Upper lobe of left lung (tissue), 4 donors: ENCODE measurements around the gene CDK11B.
"Not testable (repeated sequence)": the region's sequence is repeated elsewhere in the genome, so short reads cannot be mapped to it uniquely, and the experiment has no call there.

Experiments
- POLR2A ChIP-seq, 4 donors: fragments of 450-650 bp; IDR thresholded peaks; one replicate each; pipeline ENCODE4 v1.5.1; 2016 to 2017; ENCODE audit warnings: antibody characterized with exemption in 4 of 4, mild to moderate bottlenecking in 2 of 4
- TF ChIP-seq, protein P1 (sequence below), 6 experiments: fragments of 450-650 bp in 4 of 6; fragments of 200-600 bp in 2 of 6; sonication (generic) in 2 of 6; IDR thresholded peaks; one replicate each; pipeline ENCODE4 v1.5.1; 2016 to 2019; ENCODE audit warnings: antibody characterized with exemption in 6 of 6

DNA sequence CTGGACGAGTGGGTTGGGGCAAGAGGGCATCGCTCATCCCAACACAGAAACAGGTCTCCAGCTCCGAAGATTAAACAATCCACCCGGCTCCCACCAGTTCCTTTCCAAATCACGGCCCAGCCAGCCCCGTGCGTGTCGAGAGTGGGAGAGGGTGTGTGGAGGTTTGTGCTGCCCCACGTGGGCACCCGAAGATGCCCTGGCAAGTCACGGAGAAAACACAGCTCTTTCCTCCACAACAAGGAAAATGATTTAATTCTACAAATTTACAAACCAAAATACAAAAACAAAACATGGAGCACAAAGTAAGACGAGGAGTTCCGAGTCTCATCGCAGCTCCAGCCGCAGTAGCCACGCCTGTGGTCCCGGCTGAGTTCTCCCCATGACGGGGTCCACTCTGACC is 43.7 kb upstream of the CDK11B start:
- not testable (repeated sequence) for TF ChIP-seq POLR2A (IDR thresholded peaks at IDR 0.05)
- TF ChIP-seq, protein P1, sequence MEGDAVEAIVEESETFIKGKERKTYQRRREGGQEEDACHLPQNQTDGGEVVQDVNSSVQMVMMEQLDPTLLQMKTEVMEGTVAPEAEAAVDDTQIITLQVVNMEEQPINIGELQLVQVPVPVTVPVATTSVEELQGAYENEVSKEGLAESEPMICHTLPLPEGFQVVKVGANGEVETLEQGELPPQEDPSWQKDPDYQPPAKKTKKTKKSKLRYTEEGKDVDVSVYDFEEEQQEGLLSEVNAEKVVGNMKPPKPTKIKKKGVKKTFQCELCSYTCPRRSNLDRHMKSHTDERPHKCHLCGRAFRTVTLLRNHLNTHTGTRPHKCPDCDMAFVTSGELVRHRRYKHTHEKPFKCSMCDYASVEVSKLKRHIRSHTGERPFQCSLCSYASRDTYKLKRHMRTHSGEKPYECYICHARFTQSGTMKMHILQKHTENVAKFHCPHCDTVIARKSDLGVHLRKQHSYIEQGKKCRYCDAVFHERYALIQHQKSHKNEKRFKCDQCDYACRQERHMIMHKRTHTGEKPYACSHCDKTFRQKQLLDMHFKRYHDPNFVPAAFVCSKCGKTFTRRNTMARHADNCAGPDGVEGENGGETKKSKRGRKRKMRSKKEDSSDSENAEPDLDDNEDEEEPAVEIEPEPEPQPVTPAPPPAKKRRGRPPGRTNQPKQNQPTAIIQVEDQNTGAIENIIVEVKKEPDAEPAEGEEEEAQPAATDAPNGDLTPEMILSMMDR (IDR thresholded peaks at IDR 0.05) = not testable (repeated sequence)
